Measurements from ENCODE around the gene C1RL. TPM values are rescaled to one million over a fixed set of nuclear protein-coding genes. Genes with fewer than 3 reads are reported as not detected.

Gene C1RL
- total RNA-seq, 1 donor from 2014 or later = 122 TPM

- Histone ChIP-seq H3K4me1 (peaks cover 8% of the 10 kb centered on the region), H3K27ac (no peak overlapping the region), H3K27me3 (no peaks in the 10 kb centered on the region), H3K9me3 (no peaks in the 10 kb centered on the region), H3K4me3 (no peak overlapping the region), H3K36me3 (peaks cover 0 to 10% of the 10 kb centered on the region in 2 donors)
- TF ChIP-seq POLR2AphosphoS5 (IDR thresholded peaks at IDR 0.05; ENCODE audit: insufficient read depth in 1 of 2, low read depth in 1 of 2) (no peak), CTCF (IDR thresholded peaks at IDR 0.05) (no peak), POLR2A (IDR thresholded peaks at IDR 0.05) (no peak)
- intact Hi-C loops (cut with DNase I) = no loop called here
- no peak for DNase-seq (ENCODE audit: extremely low spot score in 2 of 2)
Observed at GRCh38 chr12:7154901-7155470, 46.0 kb upstream of the C1RL start.

- Histone ChIP-seq H3K4me1 (peaks cover 8% of the 10 kb centered on the region), H3K27me3 (no peaks in the 10 kb centered on the region), H3K9me3 (no peaks in the 10 kb centered on the region), H3K27ac (no peak overlapping the region), H3K4me3 (no peak overlapping the region), H3K36me3 (peaks cover 0 to 18% of the 10 kb centered on the region in 2 donors)
- DNase-seq (ENCODE audit: extremely low spot score in 2 of 2) = no peak
- TF ChIP-seq POLR2A (IDR thresholded peaks at IDR 0.05) = no peak
- no peak for TF ChIP-seq POLR2AphosphoS5 (IDR thresholded peaks at IDR 0.05; ENCODE audit: insufficient read depth in 1 of 2, low read depth in 1 of 2)
- TF ChIP-seq CTCF (IDR thresholded peaks at IDR 0.05) = no peak
- intact Hi-C loops (cut with DNase I) = no loop called here
Observed at GRCh38 chr12:7154042-7154441, 45.0 kb upstream of the C1RL start.

DNA sequence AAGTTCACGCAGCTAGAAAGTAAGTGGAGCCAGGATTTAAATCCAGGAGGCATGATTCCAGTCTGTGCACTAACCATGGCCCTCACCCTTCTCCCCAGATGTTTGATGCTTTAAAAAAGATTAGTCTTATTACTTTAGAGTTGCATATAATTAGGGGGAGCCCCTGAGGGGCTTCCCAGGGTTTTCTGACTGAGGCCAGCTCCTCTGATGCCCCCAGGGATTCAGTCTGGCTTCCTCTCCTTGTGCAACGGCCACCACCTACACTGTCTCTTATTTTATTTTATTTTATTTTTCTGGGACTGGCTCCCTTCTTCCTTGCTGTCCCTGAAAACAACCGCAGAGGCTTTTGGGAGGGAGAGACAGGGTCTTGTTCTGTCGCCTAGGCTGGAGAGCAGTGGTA is 43.8 kb upstream of the C1RL start:
- peaks cover 8% of the 10 kb centered on the region for H3K4me1 ChIP-seq
- no peak overlapping the region for H3K4me3 ChIP-seq
- no peak for TF ChIP-seq POLR2A (IDR thresholded peaks at IDR 0.05)
- TF ChIP-seq CTCF (IDR thresholded peaks at IDR 0.05) = no peak
- TF ChIP-seq POLR2AphosphoS5 (IDR thresholded peaks at IDR 0.05; ENCODE audit: insufficient read depth in 1 of 2, low read depth in 1 of 2) = no peak
- DNase-seq (ENCODE audit: extremely low spot score in 2 of 2) = no peak
- H3K27me3 ChIP-seq = no peaks in the 10 kb centered on the region
- H3K27ac ChIP-seq = no peak overlapping the region
- H3K9me3 ChIP-seq = no peaks in the 10 kb centered on the region
- intact Hi-C loops (cut with DNase I) = no loop called here
- peaks cover 0 to 22% of the 10 kb centered on the region in 2 donors for H3K36me3 ChIP-seq

DNA sequence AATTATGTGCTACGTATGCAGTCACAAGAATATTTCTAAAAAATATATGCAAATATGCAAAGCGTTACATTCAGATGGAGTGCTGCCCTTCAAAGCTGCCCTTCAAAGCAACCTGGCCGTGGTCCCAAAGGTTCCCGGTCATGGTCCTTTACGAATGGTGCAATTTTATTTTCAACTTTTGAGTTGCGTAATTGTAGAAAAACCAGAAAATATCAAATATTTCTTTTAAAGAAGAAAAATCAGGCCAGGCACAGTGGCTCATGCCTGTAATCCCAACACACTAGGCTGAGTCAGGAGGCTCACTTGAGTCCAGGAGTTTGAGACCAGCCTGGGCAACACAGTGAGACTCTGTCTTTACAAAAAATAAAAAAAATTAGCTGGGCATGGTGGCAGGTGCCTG is 42.5 kb upstream of the C1RL start:
- Histone ChIP-seq H3K4me3 (no peak overlapping the region), H3K27me3 (no peaks in the 10 kb centered on the region), H3K4me1 (peaks cover 8% of the 10 kb centered on the region), H3K9me3 (no peaks in the 10 kb centered on the region), H3K27ac (no peak overlapping the region), H3K36me3 (peaks cover 0 to 22% of the 10 kb centered on the region in 2 donors)
- no peak for DNase-seq (ENCODE audit: extremely low spot score in 2 of 2)
- TF ChIP-seq POLR2A (IDR thresholded peaks at IDR 0.05) = no peak
- TF ChIP-seq CTCF (IDR thresholded peaks at IDR 0.05) = no peak
- TF ChIP-seq POLR2AphosphoS5 (IDR thresholded peaks at IDR 0.05; ENCODE audit: insufficient read depth in 1 of 2, low read depth in 1 of 2) = no peak
- intact Hi-C loops (cut with DNase I) = no loop called here

- no peak for TF ChIP-seq POLR2AphosphoS5 (IDR thresholded peaks at IDR 0.05; ENCODE audit: insufficient read depth in 1 of 2, low read depth in 1 of 2)
- no peak for DNase-seq (ENCODE audit: extremely low spot score in 2 of 2)
- Histone ChIP-seq H3K4me1 (peaks cover 4% of the 10 kb centered on the region), H3K27me3 (no peaks in the 10 kb centered on the region), H3K36me3 (peaks cover 0 to 22% of the 10 kb centered on the region in 2 donors), H3K4me3 (no peak overlapping the region), H3K9me3 (no peaks in the 10 kb centered on the region), H3K27ac (no peak overlapping the region)
- intact Hi-C loops (cut with DNase I) = no loop called here
Observed at GRCh38 chr12:7150841-7151240, 41.8 kb upstream of the C1RL start.

Measured in vagina (tissue), 2 donors.